Lung (tissue), 12 donors: ENCODE measurements around the gene PSMD10. TPM values are rescaled to one million over a fixed set of nuclear protein-coding genes. Genes with fewer than 3 reads are reported as not detected.

Experiments
- ATAC-seq: fragments of 200-7000 bp; cut with Tn5 transposase; one replicate; pipeline ENCODE4 v1.9.1; 2020; ENCODE audit warnings: moderate number of reproducible peaks; ENCODE audit not compliant: insufficient read depth, low FRiP score
- DNase-seq, 3 donors: peaks; one replicate each; pipeline ENCODE4 v3.0.0-alpha.2; 2013 to 2017
- H3K27ac ChIP-seq, 2 donors: one replicate each; pipeline ENCODE4 v1.5.1; 2013; ENCODE audit warnings: mild to moderate bottlenecking in 2 of 2, moderate library complexity in 2 of 2, control low read depth in 1 of 2, inconsistent platforms in 1 of 2, low read depth in 1 of 2, low read length in 1 of 2
- H3K27me3 ChIP-seq, 3 donors: one replicate each; pipeline ENCODE4 v1.5.1; 2013; ENCODE audit warnings: low read length in 2 of 3; ENCODE audit not compliant: control insufficient read depth in 3 of 3, insufficient read depth in 3 of 3
- H3K36me3 ChIP-seq, 4 donors: one replicate each; pipeline ENCODE4 v1.5.1; 2013; ENCODE audit warnings: low read length in 4 of 4, mild to moderate bottlenecking in 1 of 4, moderate library complexity in 1 of 4; ENCODE audit not compliant: control insufficient read depth in 4 of 4, insufficient read depth in 4 of 4
- H3K4me1 ChIP-seq, 5 donors: one replicate each; pipeline ENCODE4 v1.5.1; 2013; ENCODE audit warnings: low read length in 5 of 5, mild to moderate bottlenecking in 2 of 5, moderate library complexity in 1 of 5; ENCODE audit not compliant: control insufficient read depth in 5 of 5, insufficient read depth in 5 of 5
- H3K4me3 ChIP-seq: one replicate; pipeline ENCODE4 v1.5.1; 2013; ENCODE audit warnings: mild to moderate bottlenecking, control low read depth, moderate library complexity
- H3K9ac ChIP-seq, 2 donors: one replicate each; pipeline ENCODE4 v1.5.1; 2013; ENCODE audit warnings: low read length in 2 of 2, control low read depth in 1 of 2; ENCODE audit not compliant: insufficient read depth in 1 of 2
- H3K9me3 ChIP-seq, 4 donors: one replicate each; pipeline ENCODE4 v1.5.1; 2013; ENCODE audit warnings: low read length in 3 of 4, mild to moderate bottlenecking in 1 of 4, moderate library complexity in 1 of 4; ENCODE audit not compliant: control insufficient read depth in 4 of 4, insufficient read depth in 3 of 4
- CTCF ChIP-seq: IDR thresholded peaks from 2 replicates; pipeline ENCODE4 v1.5.1; 2012; ENCODE audit warnings: mild to moderate bottlenecking; ENCODE audit errors: control extremely low read depth, extremely low read depth
- WGBS, 2 donors: extraction: QIAGEN DNeasy Blood & Tissue Kit; methylation state at CpG; one replicate each; pipeline ENCODE4 v1.1.7; 2013; 5-methylcytosine and 5-hydroxymethylcytosine counted together
- polyA plus RNA-seq, 2 donors: library from polyadenylated mRNA; stranded (reverse); fragments of 200-250 nt; gene quantifications; one replicate each; pipeline ENCODE4 v1.2.1, GENCODE V29; 2013
- total RNA-seq, 2 donors: library from RNA; depleted of rRNA in 1 of 2; stranded (reverse); fragments of >200 nt in 1 of 2; gene quantifications; one replicate each; pipeline ENCODE4 v1.2.1, GENCODE V29; 2014 to 2021
- donor health status: control.
- donor health status: control.
- donor health status: Bipolar disorder and iron deficiency.
- donor health status: healthy.
- donor health status: DM: yes; HTN: yes; CAD: no.

Gene PSMD10
- total and polyA plus RNA-seq, 4 donors = 30.9 to 55.9 (median 43.0) TPM

- Histone ChIP-seq H3K27ac (peak overlapping the region in 1 of 2 donors; percentile 14), H3K9me3 (no peaks in the 10 kb centered on the region), H3K27me3 (peaks cover 0 to 29% (median 16%) of the 10 kb centered on the region in 3 donors), H3K4me3 (no peak overlapping the region), H3K9ac (no peak overlapping the region), H3K4me1 (peaks cover 0 to 10% (median 0%) of the 10 kb centered on the region in 5 donors), H3K36me3 (peaks cover 0 to 4% (median 0%) of the 10 kb centered on the region in 4 donors)
- WGBS, 2 donors = 69 to 76% methylated on average over 4 of the region's 4 CpGs
- ATAC-seq (no peak), DNase-seq (no peak)
- TF ChIP-seq CTCF = no peak
Observed at GRCh38 chrX:108127152-108127551, 35.8 kb upstream of the PSMD10 start.

GRCh38 chrX:108126661-108127060, 35.3 kb upstream of the PSMD10 start:
- Histone ChIP-seq H3K9ac (no peak overlapping the region), H3K27me3 (peaks cover 0 to 30% (median 16%) of the 10 kb centered on the region in 3 donors), H3K27ac (no peak overlapping the region), H3K9me3 (no peaks in the 10 kb centered on the region), H3K4me1 (peaks cover 0 to 14% (median 0%) of the 10 kb centered on the region in 5 donors), H3K36me3 (peaks cover 0 to 4% (median 0%) of the 10 kb centered on the region in 4 donors), H3K4me3 (no peak overlapping the region)
- DNase-seq (peak in 2 of 3 donors; percentile 32 to 45), ATAC-seq (no peak)
- WGBS, 2 donors = 50 to 55% methylated on average over 2 of the region's 2 CpGs
- no peak for TF ChIP-seq CTCF

GRCh38 chrX:108123591-108124366, 32.4 kb upstream of the PSMD10 start:
- ATAC-seq (no peak), DNase-seq (no peak)
- Histone ChIP-seq H3K27ac (no peak overlapping the region), H3K27me3 (peaks cover 0 to 41% (median 12%) of the 10 kb centered on the region in 3 donors), H3K9me3 (no peaks in the 10 kb centered on the region), H3K4me1 (peaks cover 0 to 27% (median 3%) of the 10 kb centered on the region in 5 donors), H3K36me3 (no peaks in the 10 kb centered on the region), H3K9ac (no peak overlapping the region), H3K4me3 (no peak overlapping the region)
- 80 to 97% methylated on average over 3 of the region's 3 CpGs for WGBS, 2 donors
- TF ChIP-seq CTCF = no peak
